ENCODE data around the gene NBPF8.
"Not testable (repeated sequence)": the region's sequence is repeated elsewhere in the genome, so short reads cannot be mapped to it uniquely, and the experiment has no call there.

Gene NBPF8

GRCh38 chr1:120414911-120415480, at the start of gene NBPF8:
Gene NBPF8, plus strand, starts transcription at chr1:120415035. Its CDS starts 21,488 bp downstream, at chr1:120436523.
- in situ Hi-C loops (cut with MboI; ENCODE audit: low sequenced_read_pairs), result not testable (repeated sequence)
- DNase-seq (ENCODE audit: low spot score in 2 of 2), result peak in 1 of 2 experiments; percentile 81
- H3K4me3 ChIP-seq, result peak within 1 kb of the TSS; percentile 40

GRCh38 chr1:120367709-120368108, 47.1 kb upstream of the NBPF8 start:
- H3K27me3 ChIP-seq (ENCODE audit: low read depth); H3K4me1 ChIP-seq; in situ Hi-C loops (cut with MboI; ENCODE audit: low sequenced_read_pairs); H3K4me3 ChIP-seq; H3K36me3 ChIP-seq (replicated peaks); H3K9me3 ChIP-seq; DNase-seq (ENCODE audit: low spot score in 2 of 2): not testable (repeated sequence)

More at GRCh38 chr1:120414911-120415480, at the start of gene NBPF8:
- H3K36me3 ChIP-seq (replicated peaks); H3K4me1 ChIP-seq; H3K9me3 ChIP-seq; H3K27me3 ChIP-seq (ENCODE audit: low read depth): not testable (repeated sequence)

- in situ Hi-C loops (cut with MboI; ENCODE audit: low sequenced_read_pairs); H3K27me3 ChIP-seq (ENCODE audit: low read depth); H3K9me3 ChIP-seq; DNase-seq (ENCODE audit: low spot score in 2 of 2); H3K36me3 ChIP-seq (replicated peaks); H3K4me1 ChIP-seq; H3K4me3 ChIP-seq: not testable (repeated sequence)
Observed at GRCh38 chr1:120386651-120387050, 28.2 kb upstream of the NBPF8 start.

- H3K4me1 ChIP-seq; H3K9me3 ChIP-seq; H3K36me3 ChIP-seq (replicated peaks); H3K4me3 ChIP-seq; DNase-seq (ENCODE audit: low spot score in 2 of 2); H3K27me3 ChIP-seq (ENCODE audit: low read depth); in situ Hi-C loops (cut with MboI; ENCODE audit: low sequenced_read_pairs): not testable (repeated sequence)
Observed at GRCh38 chr1:120388597-120389126, 26.2 kb upstream of the NBPF8 start.

GRCh38 chr1:120391365-120391764, 23.5 kb upstream of the NBPF8 start:
- H3K4me3 ChIP-seq; DNase-seq (ENCODE audit: low spot score in 2 of 2); H3K27me3 ChIP-seq (ENCODE audit: low read depth); H3K36me3 ChIP-seq (replicated peaks); in situ Hi-C loops (cut with MboI; ENCODE audit: low sequenced_read_pairs); H3K9me3 ChIP-seq; H3K4me1 ChIP-seq: not testable (repeated sequence)

GRCh38 chr1:120393316-120394232, 21.3 kb upstream of the NBPF8 start:
- in situ Hi-C loops (cut with MboI; ENCODE audit: low sequenced_read_pairs); DNase-seq (ENCODE audit: low spot score in 2 of 2); H3K4me1 ChIP-seq; H3K4me3 ChIP-seq; H3K9me3 ChIP-seq; H3K36me3 ChIP-seq (replicated peaks); H3K27me3 ChIP-seq (ENCODE audit: low read depth): not testable (repeated sequence)

- H3K9me3 ChIP-seq; H3K4me3 ChIP-seq; in situ Hi-C loops (cut with MboI; ENCODE audit: low sequenced_read_pairs); H3K27me3 ChIP-seq (ENCODE audit: low read depth); H3K36me3 ChIP-seq (replicated peaks); DNase-seq (ENCODE audit: low spot score in 2 of 2); H3K4me1 ChIP-seq: not testable (repeated sequence)
Observed at GRCh38 chr1:120405348-120405747, 9.5 kb upstream of the NBPF8 start.

- H3K27me3 ChIP-seq (ENCODE audit: low read depth); in situ Hi-C loops (cut with MboI; ENCODE audit: low sequenced_read_pairs); DNase-seq (ENCODE audit: low spot score in 2 of 2); H3K4me3 ChIP-seq; H3K4me1 ChIP-seq; H3K36me3 ChIP-seq (replicated peaks); H3K9me3 ChIP-seq: not testable (repeated sequence)
Observed at GRCh38 chr1:120414451-120414850, 384 bp upstream of the NBPF8 start.

- H3K4me1 ChIP-seq; in situ Hi-C loops (cut with MboI; ENCODE audit: low sequenced_read_pairs); H3K36me3 ChIP-seq (replicated peaks); H3K9me3 ChIP-seq; H3K27me3 ChIP-seq (ENCODE audit: low read depth): not testable (repeated sequence)
- H3K4me3 ChIP-seq, result peak overlapping the region; percentile 40
- peak in 1 of 2 experiments; percentile 29 for DNase-seq (ENCODE audit: low spot score in 2 of 2)
Observed at GRCh38 chr1:120415492-120415961, 692 bp downstream of the NBPF8 start.

GRCh38 chr1:120425063-120425462, 10.2 kb downstream of the NBPF8 start:
- H3K36me3 ChIP-seq (replicated peaks); H3K4me3 ChIP-seq; H3K27me3 ChIP-seq (ENCODE audit: low read depth); H3K4me1 ChIP-seq; in situ Hi-C loops (cut with MboI; ENCODE audit: low sequenced_read_pairs); H3K9me3 ChIP-seq; DNase-seq (ENCODE audit: low spot score in 2 of 2): not testable (repeated sequence)

- in situ Hi-C loops (cut with MboI; ENCODE audit: low sequenced_read_pairs); H3K4me1 ChIP-seq; H3K9me3 ChIP-seq; H3K27me3 ChIP-seq (ENCODE audit: low read depth); H3K4me3 ChIP-seq; H3K36me3 ChIP-seq (replicated peaks): not testable (repeated sequence)
- peak in 1 of 2 experiments; percentile 26 for DNase-seq (ENCODE audit: low spot score in 2 of 2)
Observed at GRCh38 chr1:120431626-120432025, 16.8 kb downstream of the NBPF8 start.

GRCh38 chr1:120433831-120434230, 19.0 kb downstream of the NBPF8 start:
- H3K27me3 ChIP-seq (ENCODE audit: low read depth); H3K4me1 ChIP-seq; H3K4me3 ChIP-seq; H3K36me3 ChIP-seq (replicated peaks); DNase-seq (ENCODE audit: low spot score in 2 of 2); in situ Hi-C loops (cut with MboI; ENCODE audit: low sequenced_read_pairs); H3K9me3 ChIP-seq: not testable (repeated sequence)

- H3K27me3 ChIP-seq (ENCODE audit: low read depth); H3K9me3 ChIP-seq; H3K36me3 ChIP-seq (replicated peaks); H3K4me3 ChIP-seq; H3K4me1 ChIP-seq; DNase-seq (ENCODE audit: low spot score in 2 of 2); in situ Hi-C loops (cut with MboI; ENCODE audit: low sequenced_read_pairs): not testable (repeated sequence)
Observed at GRCh38 chr1:120449124-120449523, 34.3 kb downstream of the NBPF8 start.

All from HAP-1 (cell line).